GM21447 (cell line): Measurements from ENCODE around the gene FOXO4.

Experiments used
- ATAC-seq: cut with Tn5 transposase; IDR thresholded peaks from one replicate; pipeline ENCODE4 v1.9.1; 2021; ENCODE audit not compliant: unreplicated experiment

The FOXO4 gene

DNA sequence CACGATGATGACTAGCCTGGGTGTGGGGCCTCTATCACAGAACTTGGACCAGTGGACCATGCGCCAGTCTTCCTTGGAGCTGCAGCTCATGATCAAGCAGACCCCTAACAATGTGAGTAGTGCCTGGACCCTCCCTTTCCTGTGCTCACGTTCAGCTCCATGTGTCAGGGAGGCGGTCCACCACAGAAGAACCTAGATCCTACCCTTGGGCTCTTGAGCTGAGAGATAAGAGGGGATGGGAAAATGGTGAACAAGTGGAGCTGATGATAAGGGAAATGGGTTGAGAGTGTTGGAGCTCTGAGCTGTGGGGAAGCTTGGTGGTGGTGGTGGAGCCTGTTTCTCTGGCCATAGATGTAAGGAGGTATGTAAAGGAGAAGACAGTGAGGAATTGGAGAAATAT lies 35.9 kb downstream of the FOXO4 start:
- ATAC-seq = no peak

GRCh38 chrX:71140440-71140839 lies 44.8 kb downstream of the FOXO4 start:
- no peak for ATAC-seq

GRCh38 chrX:71143508-71143907 lies 47.9 kb downstream of the FOXO4 start:
- ATAC-seq = no peak

GRCh38 chrX:71144651-71145050 lies 49.0 kb downstream of the FOXO4 start, which contains the start of gene NLGN3:
Gene NLGN3 (plus strand): TSS chrX:71144841. CDS start chrX:71147750, 2,909 bp downstream.
- no peak for ATAC-seq

- ATAC-seq = no peak
Measured at GRCh38 chrX:71147496-71148277, 52.0 kb downstream of the FOXO4 start.

DNA sequence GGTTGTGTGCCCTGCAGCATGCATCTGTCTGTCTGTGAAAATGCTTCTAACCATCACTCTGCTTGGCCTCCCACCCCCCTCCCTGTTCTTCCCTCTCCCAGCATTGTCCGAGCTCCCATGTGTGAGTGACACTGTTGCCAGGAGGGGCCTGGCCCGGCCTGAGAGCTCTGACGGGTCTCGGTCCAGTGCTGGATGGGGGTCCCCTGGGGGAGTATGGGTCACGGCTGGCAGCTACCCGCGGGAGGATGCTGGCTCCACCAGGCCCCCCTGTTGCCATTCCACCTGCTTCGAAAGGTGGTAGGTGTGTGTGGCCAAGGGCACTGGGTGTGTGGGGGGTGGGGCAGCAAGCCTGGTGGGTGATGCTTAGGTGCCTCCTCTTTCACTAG lies 52.6 kb downstream of the FOXO4 start:
- ATAC-seq = no peak

GRCh38 chrX:71151366-71151765 lies 55.7 kb downstream of the FOXO4 start:
- no peak for ATAC-seq
